Mammary epithelial cell (primary cell): ENCODE data around the gene GGT6.

Source experiments
- EZH2 ChIP-seq: IDR thresholded peaks from 2 replicates; pipeline ENCODE4 v1.6.1; 2012; ENCODE audit warnings: low read length, inconsistent platforms, borderline replicate concordance
- TF ChIP-seq, protein P1 (sequence below), 2 donors: IDR thresholded peaks in 1 of 2; conservative IDR thresholded peaks in 1 of 2; 2 replicates each; pipeline ENCODE4 v1.5.1; 2011 to 2012; ENCODE audit warnings: inconsistent platforms in 2 of 2, low read length in 2 of 2, mild to moderate bottlenecking in 2 of 2, control low read depth in 1 of 2, low read depth in 1 of 2; ENCODE audit not compliant: insufficient read depth in 1 of 2; ENCODE audit errors: extremely low read depth in 1 of 2

DNA sequence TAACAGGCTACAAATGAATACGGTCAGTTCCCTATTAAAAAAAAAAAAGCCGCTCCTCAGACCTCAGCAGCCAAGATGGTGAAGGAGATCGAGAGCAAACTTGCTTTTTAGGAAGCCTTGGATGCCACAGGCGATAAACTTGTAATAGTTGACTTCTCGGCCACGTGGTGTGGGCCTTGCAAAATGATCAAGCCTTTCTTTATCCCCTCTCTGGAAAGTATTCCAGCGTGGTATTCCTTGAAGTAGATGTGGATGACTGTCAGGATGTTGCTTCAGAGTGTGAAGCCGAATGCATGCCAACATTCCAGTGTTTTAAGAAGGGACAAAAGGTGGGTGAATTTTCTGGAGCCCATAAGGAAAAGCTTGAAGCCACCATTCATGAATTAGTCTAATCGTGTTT, 11.8 kb upstream of the GGT6 start:
- TF ChIP-seq, protein P1, sequence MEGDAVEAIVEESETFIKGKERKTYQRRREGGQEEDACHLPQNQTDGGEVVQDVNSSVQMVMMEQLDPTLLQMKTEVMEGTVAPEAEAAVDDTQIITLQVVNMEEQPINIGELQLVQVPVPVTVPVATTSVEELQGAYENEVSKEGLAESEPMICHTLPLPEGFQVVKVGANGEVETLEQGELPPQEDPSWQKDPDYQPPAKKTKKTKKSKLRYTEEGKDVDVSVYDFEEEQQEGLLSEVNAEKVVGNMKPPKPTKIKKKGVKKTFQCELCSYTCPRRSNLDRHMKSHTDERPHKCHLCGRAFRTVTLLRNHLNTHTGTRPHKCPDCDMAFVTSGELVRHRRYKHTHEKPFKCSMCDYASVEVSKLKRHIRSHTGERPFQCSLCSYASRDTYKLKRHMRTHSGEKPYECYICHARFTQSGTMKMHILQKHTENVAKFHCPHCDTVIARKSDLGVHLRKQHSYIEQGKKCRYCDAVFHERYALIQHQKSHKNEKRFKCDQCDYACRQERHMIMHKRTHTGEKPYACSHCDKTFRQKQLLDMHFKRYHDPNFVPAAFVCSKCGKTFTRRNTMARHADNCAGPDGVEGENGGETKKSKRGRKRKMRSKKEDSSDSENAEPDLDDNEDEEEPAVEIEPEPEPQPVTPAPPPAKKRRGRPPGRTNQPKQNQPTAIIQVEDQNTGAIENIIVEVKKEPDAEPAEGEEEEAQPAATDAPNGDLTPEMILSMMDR (conservative IDR thresholded peaks at IDR 0.05 in 1 of 2, IDR thresholded peaks at IDR 0.05 in 1 of 2; ENCODE audit: extremely low read depth in 1 of 2, insufficient read depth in 1 of 2, low read depth in 1 of 2, low read length in 2 of 2): no peak
- TF ChIP-seq EZH2: no peak
